ENCODE data around the gene ZNF664. TPM values are rescaled to one million over a fixed set of nuclear protein-coding genes. Genes with fewer than 3 reads are reported as not detected.

ZNF664 gene
- total and polyA plus RNA-seq, 8 donors = 23.0 to 72.7 (median 56.7) TPM

DNA sequence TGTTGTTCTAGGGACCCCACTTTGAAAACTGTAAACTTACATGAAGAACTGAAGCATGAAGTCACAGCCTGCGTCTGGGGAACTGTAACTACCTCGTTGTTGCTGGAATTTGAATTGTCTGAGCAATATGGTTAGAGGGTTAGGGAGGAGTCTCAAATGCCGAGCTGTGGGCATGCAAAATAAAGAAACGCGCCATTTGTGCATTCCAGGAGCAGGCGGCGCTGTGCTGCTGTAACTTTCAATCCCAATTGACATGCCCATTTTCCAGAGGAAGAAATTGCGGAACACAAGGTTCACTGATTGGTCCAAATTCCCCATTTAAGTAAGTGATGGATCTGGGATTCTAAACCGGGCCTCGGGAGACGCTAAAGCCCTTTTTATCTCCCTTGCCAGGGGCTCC lies 61.3 kb downstream of the ZNF664 start:
- no peak overlapping the region for H3K4me3 ChIP-seq
- no peaks in the 10 kb centered on the region for H3K27me3 ChIP-seq
- no peak for FAIRE-seq
- DNase-seq = no peak
- no peak overlapping the region for H3K27ac ChIP-seq
- no peaks in the 10 kb centered on the region for H3K36me3 ChIP-seq
- H3K9me3 ChIP-seq = no peaks in the 10 kb centered on the region
- WGBS, 2 donors = 86 to 90% methylated on average over 11 of the region's 11 CpGs
- H3K4me1 ChIP-seq = peaks cover 0 to 4% (median 0%) of the 10 kb centered on the region in 3 donors
- intact Hi-C loops (cut with DNase I) = loop anchor here in 1 of 3 donors (2.0 kb wide), 1 partner anchor 287 kb away; no protein-coding TSS in a partner anchor
- no peak for ATAC-seq
- TF ChIP-seq, protein P1, sequence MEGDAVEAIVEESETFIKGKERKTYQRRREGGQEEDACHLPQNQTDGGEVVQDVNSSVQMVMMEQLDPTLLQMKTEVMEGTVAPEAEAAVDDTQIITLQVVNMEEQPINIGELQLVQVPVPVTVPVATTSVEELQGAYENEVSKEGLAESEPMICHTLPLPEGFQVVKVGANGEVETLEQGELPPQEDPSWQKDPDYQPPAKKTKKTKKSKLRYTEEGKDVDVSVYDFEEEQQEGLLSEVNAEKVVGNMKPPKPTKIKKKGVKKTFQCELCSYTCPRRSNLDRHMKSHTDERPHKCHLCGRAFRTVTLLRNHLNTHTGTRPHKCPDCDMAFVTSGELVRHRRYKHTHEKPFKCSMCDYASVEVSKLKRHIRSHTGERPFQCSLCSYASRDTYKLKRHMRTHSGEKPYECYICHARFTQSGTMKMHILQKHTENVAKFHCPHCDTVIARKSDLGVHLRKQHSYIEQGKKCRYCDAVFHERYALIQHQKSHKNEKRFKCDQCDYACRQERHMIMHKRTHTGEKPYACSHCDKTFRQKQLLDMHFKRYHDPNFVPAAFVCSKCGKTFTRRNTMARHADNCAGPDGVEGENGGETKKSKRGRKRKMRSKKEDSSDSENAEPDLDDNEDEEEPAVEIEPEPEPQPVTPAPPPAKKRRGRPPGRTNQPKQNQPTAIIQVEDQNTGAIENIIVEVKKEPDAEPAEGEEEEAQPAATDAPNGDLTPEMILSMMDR (IDR thresholded peaks at IDR 0.05) = no peak

DNA sequence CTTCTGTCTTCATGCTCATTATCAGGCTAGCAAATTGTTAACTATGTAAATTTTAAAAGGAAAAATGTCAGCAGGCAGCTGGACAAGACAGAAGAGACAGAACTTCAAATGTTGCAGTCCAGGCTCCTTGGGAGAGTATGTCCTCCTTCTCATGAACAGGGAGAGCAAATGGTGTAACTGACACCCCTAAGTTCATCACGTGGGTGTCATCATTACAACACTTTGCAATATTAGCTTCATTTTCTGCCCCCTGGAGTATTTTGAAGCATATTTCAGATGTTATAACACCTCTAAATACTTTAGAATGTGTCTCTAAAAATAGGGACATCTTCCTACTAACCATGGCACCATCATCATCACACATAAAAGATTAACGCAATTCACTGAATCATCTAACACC lies 62.1 kb downstream of the ZNF664 start:
- no peak overlapping the region for H3K27ac ChIP-seq
- no peaks in the 10 kb centered on the region for H3K9me3 ChIP-seq
- DNase-seq (no peak), ATAC-seq (no peak), FAIRE-seq (no peak)
- no peaks in the 10 kb centered on the region for H3K27me3 ChIP-seq
- H3K36me3 ChIP-seq = no peaks in the 10 kb centered on the region
- H3K4me3 ChIP-seq = no peak overlapping the region
- intact Hi-C loops (cut with DNase I) = loop anchor here in 2 of 3 donors (2.0 to 5.0 kb wide), 4 partner anchors 282 to 737 kb away; no protein-coding TSS in a partner anchor
- WGBS, 2 donors = 69 to 72% methylated on average over 2 of the region's 2 CpGs
- peaks cover 0 to 9% (median 0%) of the 10 kb centered on the region in 3 donors for H3K4me1 ChIP-seq
- TF ChIP-seq, protein P1 (IDR thresholded peaks at IDR 0.05) = no peak

DNA sequence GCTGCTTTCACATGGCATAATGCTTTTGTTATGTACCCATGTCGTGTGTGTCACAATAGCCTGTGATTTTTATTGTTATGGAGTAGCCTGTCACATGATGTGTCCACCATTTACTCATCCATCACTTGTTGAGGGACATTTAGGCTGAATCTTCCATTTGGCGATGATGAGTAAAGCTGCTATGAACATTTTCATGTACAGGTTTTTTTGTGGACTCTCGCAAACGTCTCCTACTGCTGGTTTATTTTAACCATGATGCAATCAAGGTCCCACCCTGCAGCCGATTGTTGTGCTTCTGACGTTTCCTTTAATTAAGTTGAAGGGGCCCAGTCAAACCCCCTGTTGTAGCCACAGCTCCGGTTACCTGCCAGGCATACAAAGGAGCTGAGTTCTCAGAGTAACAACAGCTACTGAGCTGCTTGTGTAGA lies 63.2 kb downstream of the ZNF664 start:
- H3K27me3 ChIP-seq = no peaks in the 10 kb centered on the region
- DNase-seq (no peak), FAIRE-seq (no peak), ATAC-seq (peak in 1 of 4 donors; percentile 17)
- TF ChIP-seq, protein P1 (IDR thresholded peaks at IDR 0.05) = no peak
- H3K27ac ChIP-seq = no peak overlapping the region
- no peak overlapping the region for H3K4me3 ChIP-seq
- intact Hi-C loops (cut with DNase I) = loop anchor here in 2 of 3 donors (5.0 kb wide), 3 partner anchors 281 to 736 kb away; no protein-coding TSS in a partner anchor
- H3K9me3 ChIP-seq = no peaks in the 10 kb centered on the region
- WGBS, 2 donors = 62 to 66% methylated on average over 7 of the region's 7 CpGs
- no peaks in the 10 kb centered on the region for H3K36me3 ChIP-seq
- H3K4me1 ChIP-seq = peaks cover 0 to 9% (median 0%) of the 10 kb centered on the region in 3 donors

DNA sequence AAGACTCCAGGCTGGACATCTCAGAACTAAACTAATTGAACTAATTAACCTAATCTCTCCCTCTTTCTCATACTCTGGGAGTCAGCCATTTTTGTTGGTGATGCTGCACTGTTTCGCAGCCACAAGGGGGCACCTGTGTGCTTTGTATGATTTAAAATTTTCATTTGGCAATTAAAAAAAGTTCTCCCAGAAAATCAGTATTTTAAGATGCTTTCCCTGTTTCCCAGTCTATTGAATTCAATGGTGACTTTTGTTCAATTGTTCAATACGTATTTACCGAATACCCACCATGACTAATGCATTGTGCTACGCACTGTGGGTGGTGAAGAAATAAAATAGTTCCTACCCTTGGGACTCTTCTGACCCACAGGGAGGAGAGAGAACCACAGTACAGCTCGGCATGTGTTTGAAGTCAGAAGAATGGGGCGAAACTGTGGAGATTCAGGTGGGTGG lies 63.7 kb downstream of the ZNF664 start:
- WGBS, 2 donors = 23 to 29% methylated on average over 6 of the region's 6 CpGs
- Histone ChIP-seq H3K9me3 (no peaks in the 10 kb centered on the region), H3K36me3 (no peaks in the 10 kb centered on the region), H3K4me3 (no peak overlapping the region), H3K27ac (no peak overlapping the region), H3K4me1 (peaks cover 0 to 9% (median 0%) of the 10 kb centered on the region in 3 donors), H3K27me3 (no peaks in the 10 kb centered on the region)
- DNase-seq (peak in 3 of 6 donors; percentile 36 to 68 (median 57)), FAIRE-seq (peak; percentile 60), ATAC-seq (peak in 3 of 4 donors; percentile 64 to 72 (median 69))
- TF ChIP-seq, protein P1 (IDR thresholded peaks at IDR 0.05) = peak; percentile 73 to 92 (median 90)
- intact Hi-C loops (cut with DNase I) = loop anchor here in 2 of 3 donors (5.0 kb wide), 3 partner anchors 281 to 736 kb away; no protein-coding TSS in a partner anchor

DNA sequence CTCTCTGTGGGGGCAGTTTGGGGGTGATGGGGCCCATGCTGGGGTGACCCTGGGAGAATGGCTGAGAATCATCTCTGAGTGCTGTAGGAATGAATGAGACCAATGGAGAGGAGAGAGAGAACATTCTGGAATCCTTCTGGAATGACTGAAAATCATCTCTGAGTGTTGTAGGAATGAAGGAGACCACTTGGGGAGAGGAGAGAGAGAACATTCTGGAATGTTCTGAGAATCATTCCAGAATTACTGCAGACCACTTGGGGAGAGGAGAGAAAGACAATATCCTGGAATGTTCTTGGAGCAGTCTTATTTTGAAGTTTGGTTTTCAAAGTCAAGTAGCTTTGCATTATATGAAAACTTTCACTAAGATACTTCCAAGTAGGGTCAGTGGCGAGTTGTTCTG lies 64.3 kb downstream of the ZNF664 start:
- H3K36me3 ChIP-seq = no peaks in the 10 kb centered on the region
- no peaks in the 10 kb centered on the region for H3K9me3 ChIP-seq
- WGBS, 2 donors = 79 to 88% methylated on average over 1 of the region's 1 CpG
- peaks cover 0 to 9% (median 0%) of the 10 kb centered on the region in 3 donors for H3K4me1 ChIP-seq
- H3K4me3 ChIP-seq = no peak overlapping the region
- no peak for ATAC-seq
- no peaks in the 10 kb centered on the region for H3K27me3 ChIP-seq
- H3K27ac ChIP-seq = no peak overlapping the region
- TF ChIP-seq, protein P1 (IDR thresholded peaks at IDR 0.05) = no peak
- intact Hi-C loops (cut with DNase I) = loop anchor here in 2 of 3 donors (5.0 kb wide), 3 partner anchors 280 to 735 kb away; no protein-coding TSS in a partner anchor
- FAIRE-seq = no peak
- no peak for DNase-seq

Data from pancreas (tissue), 10 donors.